ENCODE data around the gene CABP4. TPM values are rescaled to one million over a fixed set of nuclear protein-coding genes. Genes with fewer than 3 reads are reported as not detected.

Gene CABP4
- total RNA-seq, 1 experiment from 2014 or later, result not detected

DNA sequence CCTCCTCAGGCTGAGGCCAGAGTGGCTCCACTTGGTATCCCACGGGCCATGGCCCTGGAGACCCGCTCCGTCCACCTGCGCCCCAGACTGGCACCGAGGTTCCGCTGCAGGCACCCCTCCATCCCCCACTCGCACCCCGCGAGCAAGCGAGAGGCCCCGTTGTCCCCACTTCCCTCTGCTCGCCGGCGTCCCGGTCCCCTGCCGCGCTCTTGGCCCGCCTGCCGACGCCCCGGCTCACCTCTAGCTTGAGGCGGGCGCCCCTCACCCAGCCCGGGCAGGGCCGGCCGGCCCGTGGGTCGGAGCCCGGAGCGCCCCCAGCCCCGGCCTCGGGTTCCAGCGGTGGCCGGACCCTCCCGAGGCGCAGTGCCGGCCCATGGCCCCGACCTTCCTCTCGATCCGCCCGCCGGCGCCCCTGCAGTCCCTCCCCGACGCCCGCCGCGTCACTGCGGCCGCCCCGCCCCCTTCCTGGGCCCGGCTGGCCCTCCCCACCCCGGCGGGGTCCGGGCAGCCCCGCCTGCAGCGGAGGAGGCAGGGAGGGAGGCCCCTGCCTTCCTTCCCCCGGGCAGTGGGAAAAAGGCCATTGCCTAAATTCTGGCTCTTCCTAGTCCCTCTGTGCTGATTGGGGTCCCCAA is 49.9 kb downstream of the CABP4 start, which contains the start of gene PITPNM1:
TSS of gene PITPNM1 (minus strand) at position 414 of the 632 bp plus-strand sequence. CDS start 1,183 bp downstream, outside the sequence.
- Mint-ChIP-seq H3K36me3 (ENCODE audit: insufficient read depth, unreplicated experiment) (peaks cover 67% of the 10 kb centered on the region), H3K4me1 (ENCODE audit: low read depth, unreplicated experiment) (peaks cover 41% of the 10 kb centered on the region), H3K9me3 (ENCODE audit: unreplicated experiment) (no peaks in the 10 kb centered on the region), H3K4me3 (ENCODE audit: unreplicated experiment) (peak within 1 kb of the TSS; percentile 99), H3K27ac (ENCODE audit: unreplicated experiment) (peak within 1 kb of the TSS; percentile 100), H3K27me3 (ENCODE audit: insufficient read depth, unreplicated experiment) (no peaks in the 10 kb centered on the region)
- TF ChIP-seq, protein P1, sequence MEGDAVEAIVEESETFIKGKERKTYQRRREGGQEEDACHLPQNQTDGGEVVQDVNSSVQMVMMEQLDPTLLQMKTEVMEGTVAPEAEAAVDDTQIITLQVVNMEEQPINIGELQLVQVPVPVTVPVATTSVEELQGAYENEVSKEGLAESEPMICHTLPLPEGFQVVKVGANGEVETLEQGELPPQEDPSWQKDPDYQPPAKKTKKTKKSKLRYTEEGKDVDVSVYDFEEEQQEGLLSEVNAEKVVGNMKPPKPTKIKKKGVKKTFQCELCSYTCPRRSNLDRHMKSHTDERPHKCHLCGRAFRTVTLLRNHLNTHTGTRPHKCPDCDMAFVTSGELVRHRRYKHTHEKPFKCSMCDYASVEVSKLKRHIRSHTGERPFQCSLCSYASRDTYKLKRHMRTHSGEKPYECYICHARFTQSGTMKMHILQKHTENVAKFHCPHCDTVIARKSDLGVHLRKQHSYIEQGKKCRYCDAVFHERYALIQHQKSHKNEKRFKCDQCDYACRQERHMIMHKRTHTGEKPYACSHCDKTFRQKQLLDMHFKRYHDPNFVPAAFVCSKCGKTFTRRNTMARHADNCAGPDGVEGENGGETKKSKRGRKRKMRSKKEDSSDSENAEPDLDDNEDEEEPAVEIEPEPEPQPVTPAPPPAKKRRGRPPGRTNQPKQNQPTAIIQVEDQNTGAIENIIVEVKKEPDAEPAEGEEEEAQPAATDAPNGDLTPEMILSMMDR (IDR thresholded peaks at IDR 0.05; ENCODE audit: insufficient read depth in 1 of 2, low read depth in 1 of 2, low read length in 1 of 2, severe bottlenecking in 1 of 2, unreplicated experiment in 1 of 2), result no peak
- no peaks in the 10 kb centered on the region for H3K27me3 ChIP-seq (replicated peaks; ENCODE audit: control insufficient read depth, insufficient read depth, low read length)
- H3K9me3 ChIP-seq, result no peaks in the 10 kb centered on the region
- CTCF ChIA-PET, result interaction anchor here (0.6 to 1.7 kb wide), 2 partner anchors 104 to 125 kb away, joined by 3 to 4 read pairs; partner anchors contain the start of gene PPP1CA
- POLR2A ChIA-PET, result no interaction called here
- peaks cover 3% of the 10 kb centered on the region; the same call in 1 of the 2 replicates for H3K36me3 ChIP-seq (ENCODE audit: control insufficient read depth, insufficient read depth, low read length)
- intact Hi-C loops (cut with micrococcal nuclease; ENCODE audit: unreplicated experiment), result loop anchor here (1.0 to 10.0 kb wide), 5 partner anchors 22 to 390 kb away; partner anchors contain the start of genes AIP, CORO1B, KDM2A and PPP1CA
- H3K4me3 ChIP-seq (ENCODE audit: low read depth, low read length), result peak within 1 kb of the TSS; percentile 91
- BruUV-seq (replicated peaks), result no TSS peak
- DNase-seq, result peak; percentile 83 to 90
- peaks cover 40% of the 10 kb centered on the region for H3K4me1 ChIP-seq

DNA sequence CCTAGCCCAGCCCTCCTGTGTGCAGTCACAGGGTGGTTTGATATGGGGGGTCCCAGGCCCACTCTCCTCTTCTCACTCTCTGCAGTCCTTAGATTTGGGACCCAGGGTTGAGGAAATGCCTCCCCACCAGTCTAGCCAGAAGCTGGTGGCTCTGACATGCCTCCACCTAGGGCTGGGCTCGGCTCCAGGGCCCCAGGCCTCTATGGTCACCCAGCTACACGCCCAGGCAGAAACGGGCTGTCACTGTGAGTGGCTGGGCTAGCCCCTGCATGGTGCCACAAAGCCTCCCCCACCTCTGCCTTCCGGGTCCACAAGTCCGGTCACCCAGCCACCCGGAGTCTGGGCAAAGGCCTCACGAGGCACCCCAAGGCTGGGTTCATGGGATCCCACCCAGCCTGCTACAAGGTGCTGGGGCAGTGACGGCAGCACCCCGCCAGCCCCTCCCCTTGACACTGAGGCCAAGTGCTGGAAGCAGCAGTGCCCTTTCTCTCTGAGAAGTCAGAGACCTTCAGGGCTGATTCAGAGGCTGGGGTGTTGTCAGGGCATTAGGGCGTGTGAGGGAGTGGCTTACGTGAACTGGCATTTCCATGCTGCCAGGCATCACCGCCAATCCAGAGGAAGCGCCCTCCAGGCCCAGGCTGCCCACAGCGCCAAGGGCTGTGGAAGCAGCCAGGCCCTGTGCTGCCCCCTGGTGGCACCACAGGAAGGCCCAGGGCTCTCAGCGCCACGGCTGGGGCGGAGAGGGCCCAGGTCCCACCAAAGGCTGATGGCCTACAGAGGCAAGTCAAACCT is 50.6 kb downstream of the CABP4 start:
- Mint-ChIP-seq H3K27me3 (ENCODE audit: insufficient read depth, unreplicated experiment) (no peaks in the 10 kb centered on the region), H3K4me3 (ENCODE audit: unreplicated experiment) (peak overlapping the region; percentile 99), H3K27ac (ENCODE audit: unreplicated experiment) (peak overlapping the region; percentile 100), H3K36me3 (ENCODE audit: insufficient read depth, unreplicated experiment) (peaks cover 66% of the 10 kb centered on the region), H3K9me3 (ENCODE audit: unreplicated experiment) (no peaks in the 10 kb centered on the region), H3K4me1 (ENCODE audit: low read depth, unreplicated experiment) (peaks cover 48% of the 10 kb centered on the region)
- BruUV-seq (replicated peaks), result no TSS peak
- Histone ChIP-seq H3K4me1 (peaks cover 47% of the 10 kb centered on the region), H3K36me3 (ENCODE audit: control insufficient read depth, insufficient read depth, low read length) (peaks cover 2% of the 10 kb centered on the region; the same call in 1 of the 2 replicates), H3K9me3 (no peaks in the 10 kb centered on the region), H3K4me3 (ENCODE audit: low read depth, low read length) (peak overlapping the region; percentile 91), H3K27me3 (replicated peaks; ENCODE audit: control insufficient read depth, insufficient read depth, low read length) (no peaks in the 10 kb centered on the region)
- ChIA-PET POLR2A (interaction anchor here (0.6 kb wide), 1 partner anchor 1505 kb away, joined by 4 read pairs; no protein-coding TSS in a partner anchor), CTCF (interaction anchor here (0.6 to 1.7 kb wide), 2 partner anchors 104 to 124 kb away, joined by 3 to 4 read pairs; partner anchors contain the start of gene PPP1CA)
- intact Hi-C loops (cut with micrococcal nuclease; ENCODE audit: unreplicated experiment), result loop anchor here (5.0 to 10.0 kb wide), 4 partner anchors 64 to 391 kb away; partner anchors contain the start of genes CORO1B, KDM2A, PPP1CA and TBC1D10C
- DNase-seq, result peak; percentile 77 to 90
- TF ChIP-seq, protein P1 (IDR thresholded peaks at IDR 0.05; ENCODE audit: insufficient read depth in 1 of 2, low read depth in 1 of 2, low read length in 1 of 2, severe bottlenecking in 1 of 2, unreplicated experiment in 1 of 2), result peak; percentile 97 to 98

DNA sequence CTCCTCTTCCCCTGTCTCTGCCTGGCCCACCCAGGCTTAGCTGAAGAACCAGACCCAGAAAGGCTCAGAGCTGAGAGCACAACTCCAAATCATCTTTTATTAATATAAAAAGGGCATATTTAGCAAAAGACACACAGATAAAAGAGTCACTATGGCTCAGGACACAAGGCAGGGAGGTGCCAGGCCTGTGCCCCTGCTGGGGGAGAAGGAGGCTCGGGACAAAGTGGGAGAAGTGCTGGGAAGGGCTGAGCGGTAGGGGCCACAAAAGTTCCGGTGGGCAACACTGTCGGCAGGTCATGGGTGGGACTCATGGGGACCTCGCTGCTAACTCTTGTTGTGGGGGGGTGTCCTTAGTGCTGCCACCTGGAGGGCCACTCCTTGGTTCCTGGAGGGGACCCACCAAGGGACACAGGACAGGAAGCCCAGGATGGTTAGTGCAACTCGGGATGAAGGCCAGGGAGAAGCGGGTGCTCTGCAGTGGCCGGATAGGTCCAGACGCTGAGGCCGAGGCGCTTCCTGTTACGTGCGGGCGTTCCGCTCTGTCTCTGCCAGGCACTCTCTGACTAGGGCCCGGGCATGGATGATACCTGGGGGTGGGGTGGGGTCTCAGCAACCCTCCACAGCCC is 51.4 kb downstream of the CABP4 start:
- no peaks in the 10 kb centered on the region for H3K27me3 ChIP-seq (replicated peaks; ENCODE audit: control insufficient read depth, insufficient read depth, low read length)
- no peaks in the 10 kb centered on the region for H3K9me3 ChIP-seq
- DNase-seq, result peak in 1 of 2 experiments; percentile 51
- intact Hi-C loops (cut with micrococcal nuclease; ENCODE audit: unreplicated experiment), result loop anchor here (5.0 to 10.0 kb wide), 4 partner anchors 64 to 392 kb away; partner anchors contain the start of genes CORO1B, KDM2A, PPP1CA and TBC1D10C
- CTCF ChIA-PET, result no interaction called here
- Mint-ChIP-seq H3K27me3 (ENCODE audit: insufficient read depth, unreplicated experiment) (no peaks in the 10 kb centered on the region), H3K9me3 (ENCODE audit: unreplicated experiment) (no peaks in the 10 kb centered on the region), H3K27ac (ENCODE audit: unreplicated experiment) (peak overlapping the region; percentile 100), H3K36me3 (ENCODE audit: insufficient read depth, unreplicated experiment) (peaks cover 64% of the 10 kb centered on the region), H3K4me3 (ENCODE audit: unreplicated experiment) (peak overlapping the region; percentile 99), H3K4me1 (ENCODE audit: low read depth, unreplicated experiment) (peaks cover 56% of the 10 kb centered on the region)
- no TSS peak for BruUV-seq (replicated peaks)
- peaks cover 54% of the 10 kb centered on the region for H3K4me1 ChIP-seq
- TF ChIP-seq, protein P1 (IDR thresholded peaks at IDR 0.05; ENCODE audit: insufficient read depth in 1 of 2, low read depth in 1 of 2, low read length in 1 of 2, severe bottlenecking in 1 of 2, unreplicated experiment in 1 of 2), result no peak
- POLR2A ChIA-PET, result no interaction called here
- H3K36me3 ChIP-seq (ENCODE audit: control insufficient read depth, insufficient read depth, low read length), result no peaks in the 10 kb centered on the region
- peak overlapping the region; percentile 66 for H3K4me3 ChIP-seq (ENCODE audit: low read depth, low read length)
